ENCODE results near the gene SEMA3F.

- no peak for TF ChIP-seq EZH2 (IDR thresholded peaks at IDR 0.05)
- no peak for TF ChIP-seq POLR2AphosphoS5 (IDR thresholded peaks at IDR 0.05; ENCODE audit: borderline replicate concordance, low read depth, low read length)
Observed at GRCh38 chr3:50163572-50164455, 8.7 kb downstream of the SEMA3F start.

Measured in SK-N-MC (cell line).